GM23338 (cell line): ENCODE measurements around the gene STIP1. TPM values are rescaled to one million over a fixed set of nuclear protein-coding genes. Genes with fewer than 3 reads are reported as not detected.

Experiments used
- ATAC-seq: fragments of 200-7000 bp; cut with Tn5 transposase; 3 replicates; pipeline ENCODE4 v1.9.1; 2020
- DNase-seq: peaks from one replicate; pipeline ENCODE4 v3.0.0-alpha.2; 2015; ENCODE audit warnings: low spot score
- H2AFZ ChIP-seq: fragments of 200-600 bp; sonication (generic); 2 replicates; pipeline ENCODE4 v1.8.0; 2016; ENCODE audit warnings: antibody characterized with exemption, mild to moderate bottlenecking, moderate library complexity
- H3F3A ChIP-seq: fragments of 200-600 bp; sonication (generic); replicated peaks from 2 replicates; pipeline ENCODE4 v1.8.0; 2017; ENCODE audit warnings: antibody characterized with exemption, mixed run types, low read depth
- H3K27ac ChIP-seq: fragments of 200-600 bp; sonication (generic); 2 replicates; pipeline ENCODE4 v1.6.1; 2016; ENCODE audit warnings: low read depth
- H3K27me3 ChIP-seq: fragments of 200-600 bp; sonication (generic); 2 replicates; pipeline ENCODE4 v1.8.0; 2016; ENCODE audit warnings: mild to moderate bottlenecking, mixed run types, moderate library complexity; ENCODE audit not compliant: insufficient read depth
- H3K36me3 ChIP-seq: fragments of 200-600 bp; sonication (generic); 2 replicates; pipeline ENCODE4 v1.8.0; 2016; ENCODE audit warnings: mild to moderate bottlenecking; ENCODE audit not compliant: insufficient read depth
- H3K4me1 ChIP-seq: fragments of 200-600 bp; sonication (generic); 2 replicates; pipeline ENCODE4 v1.8.0; 2016; ENCODE audit warnings: mild to moderate bottlenecking, moderate library complexity; ENCODE audit not compliant: insufficient read depth
- H3K4me2 ChIP-seq: fragments of 200-600 bp; sonication (generic); 2 replicates; pipeline ENCODE4 v1.7.1; 2017; ENCODE audit warnings: mixed run types
- H3K4me3 ChIP-seq: fragments of 200-600 bp; sonication (generic); 2 replicates; pipeline ENCODE4 v1.6.1; 2016; ENCODE audit warnings: mixed run types
- H3K79me2 ChIP-seq: fragments of 200-600 bp; sonication (generic); replicated peaks from 2 replicates; pipeline ENCODE4 v1.8.0; 2017; ENCODE audit warnings: mild to moderate bottlenecking; ENCODE audit not compliant: insufficient read depth
- H3K9me2 ChIP-seq: fragments of 200-600 bp; sonication (generic); 2 replicates; pipeline ENCODE4 v1.8.0; 2017; ENCODE audit not compliant: insufficient read depth
- H4K20me1 ChIP-seq: fragments of 200-600 bp; sonication (generic); replicated peaks from 2 replicates; pipeline ENCODE4 v1.8.0; 2017; ENCODE audit warnings: mild to moderate bottlenecking; ENCODE audit not compliant: insufficient read depth
- H3K27ac Mint-ChIP-seq: 2 replicates; pipeline ENCODE4 v1.8.0; 2020; ENCODE audit warnings: inconsistent platforms, mild to moderate bottlenecking, moderate library complexity, mixed read lengths
- H3K27me3 Mint-ChIP-seq: 3 replicates; pipeline ENCODE4 v1.8.0; 2022; ENCODE audit warnings: low read depth, mild to moderate bottlenecking, moderate library complexity, mixed read lengths, inconsistent platforms; ENCODE audit not compliant: insufficient read depth, poor library complexity
- H3K36me3 Mint-ChIP-seq: 3 replicates; pipeline ENCODE4 v1.8.0; 2021; ENCODE audit warnings: low read depth, mild to moderate bottlenecking, inconsistent platforms, moderate library complexity, mixed read lengths
- H3K4me1 Mint-ChIP-seq: 3 replicates; pipeline ENCODE4 v1.8.0; 2020; ENCODE audit warnings: mild to moderate bottlenecking, inconsistent platforms, mixed read lengths
- H3K4me3 Mint-ChIP-seq: 3 replicates; pipeline ENCODE4 v1.8.0; 2021; ENCODE audit warnings: moderate library complexity, mild to moderate bottlenecking, inconsistent platforms, mixed read lengths
- H3K9me3 Mint-ChIP-seq: 3 replicates; pipeline ENCODE4 v1.8.0; 2020; ENCODE audit warnings: moderate library complexity, mild to moderate bottlenecking, inconsistent platforms, mixed read lengths
- EZH2phosphoT487 ChIP-seq: fragments of 200-600 bp; sonication (generic); IDR thresholded peaks from one replicate; pipeline ENCODE4 v1.8.1; 2018; ENCODE audit warnings: antibody characterized with exemption; ENCODE audit not compliant: unreplicated experiment
- JUNB ChIP-seq: IDR thresholded peaks from one replicate; pipeline ENCODE4 v1.6.1; 2016; ENCODE audit warnings: antibody characterized with exemption; ENCODE audit not compliant: unreplicated experiment
- NANOG ChIP-seq: IDR thresholded peaks from 2 replicates; pipeline ENCODE4 v1.6.1; 2016; ENCODE audit warnings: antibody characterized with exemption, borderline replicate concordance
- STAT1 ChIP-seq: IDR thresholded peaks from one replicate; pipeline ENCODE4 v1.6.1; 2016; ENCODE audit warnings: antibody characterized with exemption; ENCODE audit not compliant: unreplicated experiment
- ZNF114 ChIP-seq: fragments of 250-450 bp; sonication (Bioruptor Pico); IDR thresholded peaks from 2 replicates; pipeline ENCODE4 v1.5.0; 2020; ENCODE audit warnings: mild to moderate bottlenecking, moderate library complexity
- ZNF331 ChIP-seq: fragments of 250-450 bp; sonication (Bioruptor Pico); IDR thresholded peaks from 2 replicates; pipeline ENCODE4 v1.5.0; 2020; ENCODE audit warnings: low read depth, mild to moderate bottlenecking, moderate library complexity
- polyA plus RNA-seq: library from polyadenylated mRNA; unstranded; fragments of >200 nt; fragmentation: Nextera tagmentation; extraction: Ambion mirVana; gene quantifications from 2 replicates; pipeline ENCODE4 v1.2.1, GENCODE V29; 2016
- total RNA-seq: library from RNA; depleted of rRNA; stranded (reverse); fragments of >200 nt; shearing (Covaris generic); gene quantifications from 2 replicates; pipeline ENCODE4 v1.2.3, GENCODE V29; 2014
- TF ChIP-seq, protein P1 (sequence below): fragments of 250-450 bp; sonication (Bioruptor Pico); IDR thresholded peaks from 2 replicates; pipeline ENCODE4 v1.5.0; 2020; ENCODE audit warnings: mild to moderate bottlenecking, moderate library complexity
- TF ChIP-seq, protein P2 (sequence below): IDR thresholded peaks from 2 replicates; pipeline ENCODE4 v1.6.1; 2016; ENCODE audit warnings: antibody characterized with exemption
- TF ChIP-seq, protein P3 (sequence below): IDR thresholded peaks from one replicate; pipeline ENCODE4 v1.6.1; 2018; ENCODE audit warnings: antibody characterized with exemption; ENCODE audit not compliant: unreplicated experiment
- TF ChIP-seq, protein P4 (sequence below), 2 experiments: fragments of 200-600 bp in 1 of 2; sonication (generic) in 1 of 2; conservative IDR thresholded peaks; 2 replicates each; pipeline versions ENCODE4 v1.5.1 to v1.6.1; 2016 to 2017; ENCODE audit warnings: antibody characterized with exemption in 2 of 2, low read depth in 2 of 2, mild to moderate bottlenecking in 2 of 2, moderate library complexity in 1 of 2

The STIP1 gene
- total and polyA plus RNA-seq, 2 experiments from 2014 or later = 213 to 351 TPM

DNA sequence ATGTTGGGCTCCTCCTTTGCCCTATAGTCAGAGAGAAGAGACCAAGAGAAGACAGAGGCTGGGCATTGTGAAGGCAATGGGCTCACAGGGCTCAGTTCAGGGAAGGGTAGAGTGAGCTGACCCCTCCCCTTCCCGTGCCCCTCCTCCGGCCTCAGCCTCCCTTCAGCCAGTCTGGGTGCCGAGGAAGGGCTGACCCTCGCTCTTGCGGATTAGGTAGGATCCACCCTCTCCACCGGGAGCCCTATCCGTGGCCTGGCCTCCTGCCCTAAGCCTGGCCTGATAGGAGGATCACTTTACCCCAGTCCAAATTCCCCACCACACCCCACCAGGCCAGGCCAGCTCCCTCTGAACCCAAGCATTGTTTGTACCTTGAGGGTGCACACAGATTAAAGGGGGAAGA is 62.6 kb downstream of the STIP1 start:
- Histone ChIP-seq H3K79me2 (peaks cover 36% of the 10 kb centered on the region), H3K4me3 (peak overlapping the region; percentile 100; the same call in 1 of the 2 replicates), H3K4me1 (peaks cover 38% of the 10 kb centered on the region), H3F3A (peaks cover 41% of the 10 kb centered on the region), H3K4me2 (peak overlapping the region; percentile 100), H3K27me3 (no peaks in the 10 kb centered on the region), H3K9me2 (no peaks in the 10 kb centered on the region), H3K36me3 (no peaks in the 10 kb centered on the region), H3K27ac (peak overlapping the region; percentile 96), H2AFZ (no peak overlapping the region), H4K20me1 (no peaks in the 10 kb centered on the region; the same call in none of the 2 replicates)
- peak overlapping the region; percentile 88 for H3K4me3 Mint-ChIP-seq
- no peak for TF ChIP-seq ZNF114 (CRISPR knock-in tag)
- TF ChIP-seq, protein P1, sequence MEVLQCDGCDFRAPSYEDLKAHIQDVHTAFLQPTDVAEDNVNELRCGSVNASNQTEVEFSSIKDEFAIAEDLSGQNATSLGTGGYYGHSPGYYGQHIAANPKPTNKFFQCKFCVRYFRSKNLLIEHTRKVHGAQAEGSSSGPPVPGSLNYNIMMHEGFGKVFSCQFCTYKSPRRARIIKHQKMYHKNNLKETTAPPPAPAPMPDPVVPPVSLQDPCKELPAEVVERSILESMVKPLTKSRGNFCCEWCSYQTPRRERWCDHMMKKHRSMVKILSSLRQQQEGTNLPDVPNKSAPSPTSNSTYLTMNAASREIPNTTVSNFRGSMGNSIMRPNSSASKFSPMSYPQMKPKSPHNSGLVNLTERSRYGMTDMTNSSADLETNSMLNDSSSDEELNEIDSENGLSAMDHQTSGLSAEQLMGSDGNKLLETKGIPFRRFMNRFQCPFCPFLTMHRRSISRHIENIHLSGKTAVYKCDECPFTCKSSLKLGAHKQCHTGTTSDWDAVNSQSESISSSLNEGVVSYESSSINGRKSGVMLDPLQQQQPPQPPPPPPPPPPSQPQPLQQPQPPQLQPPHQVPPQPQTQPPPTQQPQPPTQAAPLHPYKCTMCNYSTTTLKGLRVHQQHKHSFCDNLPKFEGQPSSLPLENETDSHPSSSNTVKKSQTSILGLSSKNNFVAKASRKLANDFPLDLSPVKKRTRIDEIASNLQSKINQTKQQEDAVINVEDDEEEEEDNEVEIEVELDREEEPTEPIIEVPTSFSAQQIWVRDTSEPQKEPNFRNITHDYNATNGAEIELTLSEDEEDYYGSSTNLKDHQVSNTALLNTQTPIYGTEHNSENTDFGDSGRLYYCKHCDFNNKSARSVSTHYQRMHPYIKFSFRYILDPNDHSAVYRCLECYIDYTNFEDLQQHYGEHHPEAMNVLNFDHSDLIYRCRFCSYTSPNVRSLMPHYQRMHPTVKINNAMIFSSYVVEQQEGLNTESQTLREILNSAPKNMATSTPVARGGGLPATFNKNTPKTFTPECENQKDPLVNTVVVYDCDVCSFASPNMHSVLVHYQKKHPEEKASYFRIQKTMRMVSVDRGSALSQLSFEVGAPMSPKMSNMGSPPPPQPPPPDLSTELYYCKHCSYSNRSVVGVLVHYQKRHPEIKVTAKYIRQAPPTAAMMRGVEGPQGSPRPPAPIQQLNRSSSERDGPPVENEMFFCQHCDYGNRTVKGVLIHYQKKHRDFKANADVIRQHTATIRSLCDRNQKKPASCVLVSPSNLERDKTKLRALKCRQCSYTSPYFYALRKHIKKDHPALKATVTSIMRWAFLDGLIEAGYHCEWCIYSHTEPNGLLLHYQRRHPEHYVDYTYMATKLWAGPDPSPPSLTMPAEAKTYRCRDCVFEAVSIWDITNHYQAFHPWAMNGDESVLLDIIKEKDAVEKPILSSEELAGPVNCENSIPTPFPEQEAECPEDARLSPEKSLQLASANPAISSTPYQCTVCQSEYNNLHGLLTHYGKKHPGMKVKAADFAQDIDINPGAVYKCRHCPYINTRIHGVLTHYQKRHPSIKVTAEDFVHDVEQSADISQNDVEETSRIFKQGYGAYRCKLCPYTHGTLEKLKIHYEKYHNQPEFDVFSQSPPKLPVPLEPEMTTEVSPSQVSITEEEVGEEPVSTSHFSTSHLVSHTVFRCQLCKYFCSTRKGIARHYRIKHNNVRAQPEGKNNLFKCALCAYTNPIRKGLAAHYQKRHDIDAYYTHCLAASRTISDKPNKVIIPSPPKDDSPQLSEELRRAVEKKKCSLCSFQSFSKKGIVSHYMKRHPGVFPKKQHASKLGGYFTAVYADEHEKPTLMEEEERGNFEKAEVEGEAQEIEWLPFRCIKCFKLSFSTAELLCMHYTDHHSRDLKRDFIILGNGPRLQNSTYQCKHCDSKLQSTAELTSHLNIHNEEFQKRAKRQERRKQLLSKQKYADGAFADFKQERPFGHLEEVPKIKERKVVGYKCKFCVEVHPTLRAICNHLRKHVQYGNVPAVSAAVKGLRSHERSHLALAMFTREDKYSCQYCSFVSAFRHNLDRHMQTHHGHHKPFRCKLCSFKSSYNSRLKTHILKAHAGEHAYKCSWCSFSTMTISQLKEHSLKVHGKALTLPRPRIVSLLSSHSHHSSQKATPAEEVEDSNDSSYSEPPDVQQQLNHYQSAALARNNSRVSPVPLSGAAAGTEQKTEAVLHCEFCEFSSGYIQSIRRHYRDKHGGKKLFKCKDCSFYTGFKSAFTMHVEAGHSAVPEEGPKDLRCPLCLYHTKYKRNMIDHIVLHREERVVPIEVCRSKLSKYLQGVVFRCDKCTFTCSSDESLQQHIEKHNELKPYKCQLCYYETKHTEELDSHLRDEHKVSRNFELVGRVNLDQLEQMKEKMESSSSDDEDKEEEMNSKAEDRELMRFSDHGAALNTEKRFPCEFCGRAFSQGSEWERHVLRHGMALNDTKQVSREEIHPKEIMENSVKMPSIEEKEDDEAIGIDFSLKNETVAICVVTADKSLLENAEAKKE = no peak
- peak overlapping the region; percentile 94 for H3K27ac Mint-ChIP-seq
- H3K27me3 Mint-ChIP-seq = peaks cover 30% of the 10 kb centered on the region
- H3K36me3 Mint-ChIP-seq = peaks cover 8% of the 10 kb centered on the region
- H3K4me1 Mint-ChIP-seq = peaks cover 40% of the 10 kb centered on the region
- H3K9me3 Mint-ChIP-seq = no peaks in the 10 kb centered on the region
- DNase-seq = peak; percentile 68
- peak; percentile 9 for ATAC-seq

DNA sequence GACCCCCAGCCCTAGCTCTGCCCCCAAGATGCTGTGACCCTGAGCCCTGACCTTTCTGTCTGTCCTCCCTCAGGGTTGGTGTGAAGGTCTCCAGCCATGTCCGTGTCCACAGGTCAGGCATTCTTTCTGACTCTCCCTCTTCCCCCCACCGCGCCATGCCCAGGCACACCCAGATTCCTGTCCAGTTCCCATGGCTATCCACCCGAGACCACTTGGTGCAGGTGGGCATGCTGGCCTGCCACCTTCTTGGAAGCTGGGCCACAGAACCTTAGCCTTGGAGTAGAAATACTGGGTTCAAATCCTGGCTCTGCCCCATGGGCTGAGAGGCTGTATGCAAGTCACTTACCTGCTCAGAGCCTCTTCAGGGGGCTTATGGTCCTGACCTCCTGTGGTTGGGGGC is 63.1 kb downstream of the STIP1 start:
- H3K9me3 Mint-ChIP-seq = no peaks in the 10 kb centered on the region
- TF ChIP-seq, protein P2, sequence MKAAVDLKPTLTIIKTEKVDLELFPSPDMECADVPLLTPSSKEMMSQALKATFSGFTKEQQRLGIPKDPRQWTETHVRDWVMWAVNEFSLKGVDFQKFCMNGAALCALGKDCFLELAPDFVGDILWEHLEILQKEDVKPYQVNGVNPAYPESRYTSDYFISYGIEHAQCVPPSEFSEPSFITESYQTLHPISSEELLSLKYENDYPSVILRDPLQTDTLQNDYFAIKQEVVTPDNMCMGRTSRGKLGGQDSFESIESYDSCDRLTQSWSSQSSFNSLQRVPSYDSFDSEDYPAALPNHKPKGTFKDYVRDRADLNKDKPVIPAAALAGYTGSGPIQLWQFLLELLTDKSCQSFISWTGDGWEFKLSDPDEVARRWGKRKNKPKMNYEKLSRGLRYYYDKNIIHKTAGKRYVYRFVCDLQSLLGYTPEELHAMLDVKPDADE = no peak
- TF ChIP-seq EZH2phosphoT487 (no peak), NANOG (no peak), JUNB (no peak), ZNF331 (no peak), STAT1 (no peak)
- TF ChIP-seq, protein P3, sequence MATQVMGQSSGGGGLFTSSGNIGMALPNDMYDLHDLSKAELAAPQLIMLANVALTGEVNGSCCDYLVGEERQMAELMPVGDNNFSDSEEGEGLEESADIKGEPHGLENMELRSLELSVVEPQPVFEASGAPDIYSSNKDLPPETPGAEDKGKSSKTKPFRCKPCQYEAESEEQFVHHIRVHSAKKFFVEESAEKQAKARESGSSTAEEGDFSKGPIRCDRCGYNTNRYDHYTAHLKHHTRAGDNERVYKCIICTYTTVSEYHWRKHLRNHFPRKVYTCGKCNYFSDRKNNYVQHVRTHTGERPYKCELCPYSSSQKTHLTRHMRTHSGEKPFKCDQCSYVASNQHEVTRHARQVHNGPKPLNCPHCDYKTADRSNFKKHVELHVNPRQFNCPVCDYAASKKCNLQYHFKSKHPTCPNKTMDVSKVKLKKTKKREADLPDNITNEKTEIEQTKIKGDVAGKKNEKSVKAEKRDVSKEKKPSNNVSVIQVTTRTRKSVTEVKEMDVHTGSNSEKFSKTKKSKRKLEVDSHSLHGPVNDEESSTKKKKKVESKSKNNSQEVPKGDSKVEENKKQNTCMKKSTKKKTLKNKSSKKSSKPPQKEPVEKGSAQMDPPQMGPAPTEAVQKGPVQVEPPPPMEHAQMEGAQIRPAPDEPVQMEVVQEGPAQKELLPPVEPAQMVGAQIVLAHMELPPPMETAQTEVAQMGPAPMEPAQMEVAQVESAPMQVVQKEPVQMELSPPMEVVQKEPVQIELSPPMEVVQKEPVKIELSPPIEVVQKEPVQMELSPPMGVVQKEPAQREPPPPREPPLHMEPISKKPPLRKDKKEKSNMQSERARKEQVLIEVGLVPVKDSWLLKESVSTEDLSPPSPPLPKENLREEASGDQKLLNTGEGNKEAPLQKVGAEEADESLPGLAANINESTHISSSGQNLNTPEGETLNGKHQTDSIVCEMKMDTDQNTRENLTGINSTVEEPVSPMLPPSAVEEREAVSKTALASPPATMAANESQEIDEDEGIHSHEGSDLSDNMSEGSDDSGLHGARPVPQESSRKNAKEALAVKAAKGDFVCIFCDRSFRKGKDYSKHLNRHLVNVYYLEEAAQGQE = no peak
- TF ChIP-seq, protein P4, sequence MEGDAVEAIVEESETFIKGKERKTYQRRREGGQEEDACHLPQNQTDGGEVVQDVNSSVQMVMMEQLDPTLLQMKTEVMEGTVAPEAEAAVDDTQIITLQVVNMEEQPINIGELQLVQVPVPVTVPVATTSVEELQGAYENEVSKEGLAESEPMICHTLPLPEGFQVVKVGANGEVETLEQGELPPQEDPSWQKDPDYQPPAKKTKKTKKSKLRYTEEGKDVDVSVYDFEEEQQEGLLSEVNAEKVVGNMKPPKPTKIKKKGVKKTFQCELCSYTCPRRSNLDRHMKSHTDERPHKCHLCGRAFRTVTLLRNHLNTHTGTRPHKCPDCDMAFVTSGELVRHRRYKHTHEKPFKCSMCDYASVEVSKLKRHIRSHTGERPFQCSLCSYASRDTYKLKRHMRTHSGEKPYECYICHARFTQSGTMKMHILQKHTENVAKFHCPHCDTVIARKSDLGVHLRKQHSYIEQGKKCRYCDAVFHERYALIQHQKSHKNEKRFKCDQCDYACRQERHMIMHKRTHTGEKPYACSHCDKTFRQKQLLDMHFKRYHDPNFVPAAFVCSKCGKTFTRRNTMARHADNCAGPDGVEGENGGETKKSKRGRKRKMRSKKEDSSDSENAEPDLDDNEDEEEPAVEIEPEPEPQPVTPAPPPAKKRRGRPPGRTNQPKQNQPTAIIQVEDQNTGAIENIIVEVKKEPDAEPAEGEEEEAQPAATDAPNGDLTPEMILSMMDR (conservative IDR thresholded peaks at IDR 0.05; ENCODE audit: low read depth in 2 of 2) = no peak

More for the DNA sequence above, 63.1 kb downstream of the STIP1 start:
- Histone ChIP-seq H3K79me2 (peaks cover 33% of the 10 kb centered on the region), H3K4me2 (peak overlapping the region; percentile 100), H3K27me3 (no peaks in the 10 kb centered on the region), H3K27ac (peak overlapping the region; percentile 96), H3F3A (peaks cover 38% of the 10 kb centered on the region), H3K4me3 (peak overlapping the region; percentile 100; the same call in 1 of the 2 replicates), H2AFZ (no peak overlapping the region), H3K4me1 (peaks cover 34% of the 10 kb centered on the region), H3K36me3 (no peaks in the 10 kb centered on the region), H3K9me2 (no peaks in the 10 kb centered on the region), H4K20me1 (no peaks in the 10 kb centered on the region; the same call in none of the 2 replicates)
- peaks cover 40% of the 10 kb centered on the region for H3K4me1 Mint-ChIP-seq
- no peak for DNase-seq
- H3K36me3 Mint-ChIP-seq = peaks cover 7% of the 10 kb centered on the region
- ATAC-seq = no peak
- H3K27ac Mint-ChIP-seq = peak overlapping the region; percentile 94
- peak overlapping the region; percentile 88 for H3K4me3 Mint-ChIP-seq
- H3K27me3 Mint-ChIP-seq = peaks cover 34% of the 10 kb centered on the region
